KMS-11 (cell line): ENCODE measurements around the gene ZNF574.

ENCODE experiments used
- H2AFZ ChIP-seq: fragments of 200-600 bp; sonication (generic); 2 replicates; pipeline ENCODE4 v1.6.1; 2016; ENCODE audit warnings: antibody characterized with exemption, mixed run types, low read depth
- H3K27ac ChIP-seq: fragments of 200-600 bp; sonication (generic); 2 replicates; pipeline ENCODE4 v1.6.1; 2016; ENCODE audit warnings: mild to moderate bottlenecking, mixed run types
- H3K27me3 ChIP-seq: fragments of 200-600 bp; sonication (generic); 2 replicates; pipeline ENCODE4 v1.6.1; 2017; ENCODE audit warnings: mild to moderate bottlenecking, low read depth, mixed run types, moderate library complexity; ENCODE audit not compliant: insufficient read depth
- H3K36me3 ChIP-seq: fragments of 200-600 bp; sonication (generic); 2 replicates; pipeline ENCODE4 v1.6.1; 2017; ENCODE audit warnings: mild to moderate bottlenecking, mixed run types; ENCODE audit not compliant: insufficient read depth
- H3K4me1 ChIP-seq: fragments of 200-600 bp; sonication (generic); 2 replicates; pipeline ENCODE4 v1.6.1; 2016; ENCODE audit warnings: mild to moderate bottlenecking, low read depth, mixed run types; ENCODE audit not compliant: poor library complexity, severe bottlenecking
- H3K4me2 ChIP-seq: fragments of 200-600 bp; sonication (generic); 2 replicates; pipeline ENCODE4 v1.7.0; 2016; ENCODE audit warnings: mild to moderate bottlenecking, mixed run types
- H3K4me3 ChIP-seq: fragments of 200-600 bp; sonication (generic); IDR thresholded peaks from 2 replicates; pipeline ENCODE4 v1.6.1; 2017; ENCODE audit warnings: low read depth, low read length, mixed read lengths; ENCODE audit not compliant: insufficient read depth
- H3K79me2 ChIP-seq: fragments of 200-600 bp; sonication (generic); 2 replicates; pipeline ENCODE4 v1.6.1; 2016; ENCODE audit warnings: low read depth, mixed run types; ENCODE audit not compliant: insufficient read depth
- H3K9ac ChIP-seq: fragments of 200-600 bp; sonication (generic); 2 replicates; pipeline ENCODE4 v1.6.1; 2016; ENCODE audit warnings: mild to moderate bottlenecking, mixed run types
- H4K20me1 ChIP-seq: fragments of 200-600 bp; sonication (generic); 2 replicates; pipeline ENCODE4 v1.6.1; 2016; ENCODE audit warnings: mild to moderate bottlenecking, mixed run types; ENCODE audit not compliant: insufficient read depth
- CTCF ChIP-seq: fragments of 200-600 bp; sonication (generic); conservative IDR thresholded peaks from 2 replicates; pipeline ENCODE4 v1.6.1; 2017; ENCODE audit warnings: low read depth, mild to moderate bottlenecking, antibody characterized with exemption, low read length, moderate library complexity, mixed read lengths

ZNF574 gene

GRCh38 chr19:42117076-42117475 lies 41.1 kb downstream of the ZNF574 start:
- Histone ChIP-seq H3K9ac (no peak overlapping the region), H3K4me1 (no peaks in the 10 kb centered on the region), H2AFZ (no peak overlapping the region), H3K4me2 (no peak overlapping the region), H3K79me2 (no peaks in the 10 kb centered on the region), H3K27me3 (peaks cover 88% of the 10 kb centered on the region), H3K4me3 (no peak overlapping the region), H3K27ac (no peak overlapping the region), H3K36me3 (no peaks in the 10 kb centered on the region), H4K20me1 (no peaks in the 10 kb centered on the region)
- no peak for TF ChIP-seq CTCF

- Histone ChIP-seq H4K20me1 (no peaks in the 10 kb centered on the region), H2AFZ (no peak overlapping the region), H3K79me2 (no peaks in the 10 kb centered on the region), H3K4me2 (no peak overlapping the region), H3K4me3 (no peak overlapping the region), H3K27me3 (peaks cover 89% of the 10 kb centered on the region), H3K36me3 (no peaks in the 10 kb centered on the region), H3K9ac (no peak overlapping the region), H3K4me1 (no peaks in the 10 kb centered on the region), H3K27ac (no peak overlapping the region)
- no peak for TF ChIP-seq CTCF
These were observed 44.5 kb downstream of the ZNF574 start for GRCh38 chr19:42120276-42120980.

- TF ChIP-seq CTCF, result no peak
- H3K79me2 ChIP-seq, result no peaks in the 10 kb centered on the region
- H3K27ac ChIP-seq, result no peak overlapping the region
- no peaks in the 10 kb centered on the region for H3K4me1 ChIP-seq
- no peaks in the 10 kb centered on the region for H4K20me1 ChIP-seq
- H3K27me3 ChIP-seq, result peaks cover 89% of the 10 kb centered on the region
- no peak overlapping the region for H3K4me2 ChIP-seq
- H3K9ac ChIP-seq, result no peak overlapping the region
- H3K4me3 ChIP-seq, result no peak overlapping the region
- no peak overlapping the region for H2AFZ ChIP-seq
- no peaks in the 10 kb centered on the region for H3K36me3 ChIP-seq
These were observed 45.2 kb downstream of the ZNF574 start for GRCh38 chr19:42121036-42121621.

- TF ChIP-seq CTCF, result no peak
- Histone ChIP-seq H4K20me1 (no peaks in the 10 kb centered on the region), H3K27me3 (peaks cover 89% of the 10 kb centered on the region), H3K4me2 (no peak overlapping the region), H3K79me2 (no peaks in the 10 kb centered on the region), H3K4me3 (no peak overlapping the region), H3K9ac (no peak overlapping the region), H3K4me1 (no peaks in the 10 kb centered on the region), H2AFZ (no peak overlapping the region), H3K36me3 (no peaks in the 10 kb centered on the region), H3K27ac (no peak overlapping the region)
These were observed 45.7 kb downstream of the ZNF574 start for GRCh38 chr19:42121656-42122069.
